MCF 10A (cell line): ENCODE data around the gene WFDC1. TPM values are rescaled to one million over a fixed set of nuclear protein-coding genes. Genes with fewer than 3 reads are reported as not detected.

Source experiments
- BruUV-seq: library from RNA; stranded (reverse); fragments of 400-500 nt; replicated peaks from 2 replicates; lab custom pipeline; 2021; lab: Mats Ljungman, UMichigan
- CTCF ChIA-PET: fragments of 300-600 bp; sonication (Branson Sonifier 250); formaldehyde crosslinking; extraction: SDS; loops from one replicate; lab custom pipeline; 2021; ENCODE audit warnings: antibody characterized with exemption, inconsistent platforms; lab: Yijun Ruan, JAX
- POLR2A ChIA-PET: fragments of 300-600, 350-650 bp; sonication (Branson Sonifier 250); formaldehyde crosslinking; extraction: SDS; loops from one replicate; lab custom pipeline; 2020; ENCODE audit warnings: antibody characterized with exemption, inconsistent platforms; lab: Yijun Ruan, JAX
- DNase-seq: peaks from one replicate; pipeline ENCODE4 v3.0.0-alpha.2; 2018; ENCODE audit not compliant: unreplicated experiment
- H3K27ac Mint-ChIP-seq: one replicate; pipeline ENCODE4 v1.8.0; 2022; ENCODE audit warnings: mild to moderate bottlenecking, low read depth, mixed read lengths; ENCODE audit not compliant: unreplicated experiment
- H3K27me3 Mint-ChIP-seq: one replicate; pipeline ENCODE4 v1.8.0; 2022; ENCODE audit warnings: mixed read lengths; ENCODE audit not compliant: insufficient read depth, unreplicated experiment
- H3K36me3 Mint-ChIP-seq: one replicate; pipeline ENCODE4 v1.8.0; 2022; ENCODE audit warnings: mild to moderate bottlenecking, moderate library complexity, mixed read lengths; ENCODE audit not compliant: insufficient read depth, unreplicated experiment
- H3K4me1 Mint-ChIP-seq: one replicate; pipeline ENCODE4 v1.8.0; 2022; ENCODE audit warnings: mixed read lengths; ENCODE audit not compliant: insufficient read depth, unreplicated experiment
- H3K4me3 Mint-ChIP-seq: one replicate; pipeline ENCODE4 v1.8.0; 2022; ENCODE audit warnings: mild to moderate bottlenecking, moderate library complexity, mixed read lengths; ENCODE audit not compliant: unreplicated experiment
- H3K9me3 Mint-ChIP-seq: one replicate; pipeline ENCODE4 v1.8.0; 2022; ENCODE audit warnings: mixed read lengths; ENCODE audit not compliant: unreplicated experiment
- CTCF ChIP-seq: fragments of 200-600 bp; IDR thresholded peaks from one replicate; pipeline ENCODE4 v1.8.0; 2022; ENCODE audit warnings: antibody characterized with exemption, mild to moderate bottlenecking; ENCODE audit not compliant: unreplicated experiment
- intact Hi-C: fragments of 100-400 bp; cut with micrococcal nuclease; formaldehyde crosslinking; loops from 2 replicates; pipeline ENCODE4 v1.14.1; 2022
- total RNA-seq: library from RNA; stranded (reverse); gene quantifications from 2 replicates; pipeline ENCODE4 v1.2.3, GENCODE V29; 2022

WFDC1 gene
- total RNA-seq, 1 experiment from 2014 or later: not detected

- no peaks in the 10 kb centered on the region for H3K36me3 Mint-ChIP-seq
- H3K4me1 Mint-ChIP-seq: no peaks in the 10 kb centered on the region
- no peak overlapping the region for H3K27ac Mint-ChIP-seq
- TF ChIP-seq CTCF: no peak
- no peak overlapping the region for H3K4me3 Mint-ChIP-seq
- H3K9me3 Mint-ChIP-seq: no peaks in the 10 kb centered on the region
- peaks cover 26% of the 10 kb centered on the region for H3K27me3 Mint-ChIP-seq
- POLR2A ChIA-PET: no interaction called here
- peak; percentile 8 for DNase-seq
- intact Hi-C loops: no loop called here
- BruUV-seq: no TSS peak
- CTCF ChIA-PET: interaction anchor here (1.7 kb wide), 1 partner anchor 48 kb away, joined by 4 read pairs; no protein-coding TSS in a partner anchor
These were observed 30.0 kb downstream of the WFDC1 start for GRCh38 chr16:84324434-84325262.

DNA sequence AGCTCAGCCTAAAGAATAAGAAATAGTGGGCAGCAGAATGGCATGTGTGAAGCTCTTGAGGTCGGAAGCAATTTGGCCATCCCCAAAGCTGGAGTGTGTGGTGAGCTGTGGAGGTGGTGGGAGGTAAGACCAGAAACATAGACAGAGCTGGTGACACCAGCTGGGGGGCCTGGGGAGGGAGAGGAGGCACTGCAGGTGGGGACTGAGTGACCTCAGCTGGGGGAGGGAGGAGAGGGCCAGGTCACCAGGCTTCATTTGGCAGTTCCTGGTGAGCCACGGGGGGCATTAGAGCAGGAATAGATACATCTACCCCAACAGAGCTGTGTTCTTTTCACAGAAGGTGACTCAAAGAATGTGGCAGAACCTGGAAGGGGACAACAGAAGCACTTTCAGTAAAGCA is 31.9 kb downstream of the WFDC1 start:
- Mint-ChIP-seq H3K36me3 (no peaks in the 10 kb centered on the region), H3K9me3 (no peaks in the 10 kb centered on the region), H3K4me3 (no peak overlapping the region), H3K27me3 (peaks cover 19% of the 10 kb centered on the region), H3K27ac (no peak overlapping the region), H3K4me1 (no peaks in the 10 kb centered on the region)
- intact Hi-C loops: no loop called here
- no peak for DNase-seq
- POLR2A ChIA-PET: no interaction called here
- TF ChIP-seq CTCF: no peak
- no TSS peak for BruUV-seq
- CTCF ChIA-PET: interaction anchor here (0.6 kb wide), 1 partner anchor 184 kb away, joined by 3 read pairs; no protein-coding TSS in a partner anchor

- TF ChIP-seq CTCF: no peak
These were observed 33.3 kb downstream of the WFDC1 start for GRCh38 chr16:84327926-84328505.

GRCh38 chr16:84329016-84329415 is 34.3 kb downstream of the WFDC1 start:
- intact Hi-C loops: no loop called here
- Mint-ChIP-seq H3K27ac (no peak overlapping the region), H3K36me3 (no peaks in the 10 kb centered on the region), H3K4me1 (no peaks in the 10 kb centered on the region), H3K27me3 (peaks cover 10% of the 10 kb centered on the region), H3K9me3 (no peaks in the 10 kb centered on the region), H3K4me3 (no peak overlapping the region)
- POLR2A ChIA-PET: no interaction called here
- BruUV-seq: no TSS peak
- no peak for DNase-seq
- CTCF ChIA-PET: interaction anchor here (0.6 kb wide), 1 partner anchor 572 kb away, joined by 3 read pairs; no protein-coding TSS in a partner anchor
- TF ChIP-seq CTCF: no peak

More at GRCh38 chr16:84327926-84328505, 33.3 kb downstream of the WFDC1 start:
- H3K9me3 Mint-ChIP-seq: no peaks in the 10 kb centered on the region
- no TSS peak for BruUV-seq
- intact Hi-C loops: no loop called here
- H3K27ac Mint-ChIP-seq: no peak overlapping the region
- ChIA-PET CTCF (no interaction called here), POLR2A (no interaction called here)
- H3K36me3 Mint-ChIP-seq: no peaks in the 10 kb centered on the region
- DNase-seq: no peak
- H3K4me3 Mint-ChIP-seq: no peak overlapping the region
- H3K27me3 Mint-ChIP-seq: peaks cover 10% of the 10 kb centered on the region
- no peaks in the 10 kb centered on the region for H3K4me1 Mint-ChIP-seq
